A549 (cell line): ENCODE measurements around the gene INPP5A. TPM values are rescaled to one million over a fixed set of nuclear protein-coding genes. Genes with fewer than 3 reads are reported as not detected.

Experiments used
- ATAC-seq, 2 experiments: fragments of 200-7000 bp in 1 of 2; fragments of >200 bp in 1 of 2; cut with Nextera tagmentation in 1 of 2; cut with Tn5 transposase in 1 of 2; 3 replicates each; pipeline versions ENCODE4 v1.8.0 to v1.9.1; 2018 to 2020; ENCODE audit warnings: mild to moderate bottlenecking in 1 of 2, moderate library complexity in 1 of 2
- CTCF ChIA-PET: fragments of 300-600 bp; sonication (Branson Sonifier 250); formaldehyde crosslinking; extraction: SDS; loops from one replicate; lab custom pipeline; 2021; ENCODE audit warnings: antibody characterized with exemption, inconsistent platforms; lab: Yijun Ruan, JAX
- POLR2A ChIA-PET: fragments of 350-600 bp; formaldehyde crosslinking; extraction: SDS; loops from one replicate; lab custom pipeline; 2021; ENCODE audit warnings: antibody characterized with exemption, inconsistent platforms; lab: Yijun Ruan, JAX
- DNase-seq, 2 experiments: peaks; one replicate each; pipeline versions ENCODE4 v3.0.0 to v3.0.0-alpha.2; 2011 to 2016; ENCODE audit warnings: low read depth in 1 of 2, low spot score in 1 of 2
- FAIRE-seq: peaks from 2 replicates; lab custom pipeline; 2011; peaks lifted over from hg19 to GRCh38; lab: Jason Lieb, UNC
- H3K27ac ChIP-seq, 2 experiments: fragments of >200 bp; sonication (Bioruptor Twin); formaldehyde crosslinking; 3 replicates each; pipeline ENCODE4 v1.5.1; 2016 to 2017
- H3K4me1 ChIP-seq: fragments of >200 bp; sonication (Bioruptor Twin); formaldehyde crosslinking; 3 replicates; pipeline ENCODE4 v1.6.1; 2016
- H3K4me2 ChIP-seq: fragments of >200 bp; sonication (Bioruptor Twin); formaldehyde crosslinking; 3 replicates; pipeline ENCODE4 v1.6.1; 2016
- H3K4me3 ChIP-seq: fragments of >200 bp; sonication (Bioruptor Twin); formaldehyde crosslinking; 3 replicates; pipeline ENCODE4 v1.5.1; 2016
- H3K9me3 ChIP-seq: fragments of >200 bp; sonication (Bioruptor Twin); formaldehyde crosslinking; 3 replicates; pipeline ENCODE4 v1.6.1; 2016
- CBX2 ChIP-seq: fragments of 200-600 bp; sonication (generic); IDR thresholded peaks from 2 replicates; pipeline ENCODE4 v1.6.1; 2016; ENCODE audit warnings: low read depth, mild to moderate bottlenecking, borderline replicate concordance
- CEBPB ChIP-seq, 2 experiments: fragments of >200 bp in 1 of 2; sonication (Bioruptor Twin) in 1 of 2; formaldehyde crosslinking in 1 of 2; IDR thresholded peaks; 2 replicates each; pipeline ENCODE4 v1.6.1; 2012 to 2016
- CHD2 ChIP-seq: fragments of 150-350 bp; IDR thresholded peaks from 2 replicates; pipeline ENCODE4 v1.6.1; 2014; ENCODE audit warnings: low read length; ENCODE audit not compliant: partially characterized antibody
- EP300 ChIP-seq, 2 experiments: fragments of >200 bp; sonication (Bioruptor Twin); formaldehyde crosslinking; IDR thresholded peaks; 2 replicates in 1 of 2; 3 replicates in 1 of 2; pipeline ENCODE4 v1.6.1; 2016 to 2017
- FOSL2 ChIP-seq, 2 experiments: fragments of 450-650 bp in 1 of 2; fragments of >200 bp in 1 of 2; sonication (Bioruptor Twin) in 1 of 2; formaldehyde crosslinking; IDR thresholded peaks; 2 replicates each; pipeline versions ENCODE4 v1.5.0 to v1.6.1; 2016 to 2020; ENCODE audit warnings: mild to moderate bottlenecking in 1 of 2, moderate library complexity in 1 of 2
- GATA3 ChIP-seq: IDR thresholded peaks from 2 replicates; pipeline ENCODE4 v1.6.1; 2012; ENCODE audit warnings: borderline replicate concordance
- HDAC2 ChIP-seq: fragments of 200-600 bp; sonication (generic); IDR thresholded peaks from 2 replicates; pipeline ENCODE4 v1.6.1; 2016
- JUNB ChIP-seq: fragments of >200 bp; sonication (Bioruptor Twin); formaldehyde crosslinking; IDR thresholded peaks from 2 replicates; pipeline ENCODE4 v1.6.1; 2016
- POLR2A ChIP-seq: IDR thresholded peaks from 2 replicates; pipeline ENCODE4 v1.6.1; 2012; ENCODE audit warnings: mild to moderate bottlenecking, low read length
- RAD21 ChIP-seq, 2 experiments: fragments of >200 bp in 1 of 2; sonication (Bioruptor Twin) in 1 of 2; formaldehyde crosslinking in 1 of 2; IDR thresholded peaks in 1 of 2; conservative IDR thresholded peaks in 1 of 2; 2 replicates in 1 of 2; 3 replicates in 1 of 2; pipeline ENCODE4 v1.6.1; 2012 to 2018; ENCODE audit warnings: inconsistent platforms in 1 of 2
- SREBF2 ChIP-seq: fragments of 450-650 bp; IDR thresholded peaks from 2 replicates; pipeline ENCODE4 v1.6.1; 2014; ENCODE audit warnings: mild to moderate bottlenecking, moderate library complexity
- ZFP36 ChIP-seq: fragments of 450-650 bp; IDR thresholded peaks from 2 replicates; pipeline ENCODE4 v1.6.1; 2014; ENCODE audit warnings: borderline replicate concordance; ENCODE audit not compliant: partially characterized antibody
- ZSCAN20 ChIP-seq: fragments of 250-450 bp; sonication (Bioruptor Pico); IDR thresholded peaks from 2 replicates; pipeline ENCODE4 v1.8.0; 2022; ENCODE audit warnings: mild to moderate bottlenecking, moderate library complexity
- WGBS: methylation state at CpG from one replicate; pipeline ENCODE4 v1.1.6; 2017; ENCODE audit errors: missing lambda C conversion rate; 5-methylcytosine and 5-hydroxymethylcytosine counted together
- polyA plus RNA-seq, 4 experiments: library from polyadenylated mRNA; depleted of rRNA in 3 of 4; stranded (reverse); fragments of >200 nt; fragmentation: RNase III in 1 of 4; extraction: RNeasy Plus Mini Kit Qiagen cat#74134 plus additional on column Dnase treatment in 1 of 4; gene quantifications; 2 replicates in 3 of 4; 3 replicates in 1 of 4; pipeline ENCODE4 v1.2.3, GENCODE V29; 2011 to 2017
- TF ChIP-seq, protein P1 (sequence below): IDR thresholded peaks from 2 replicates; pipeline ENCODE4 v1.6.1; 2012
- TF ChIP-seq, protein P2 (sequence below): fragments of >200 bp; sonication (Bioruptor Twin); formaldehyde crosslinking; IDR thresholded peaks from 3 replicates; pipeline ENCODE4 v1.6.1; 2016

The INPP5A gene
- polyA plus RNA-seq, 2 of the 4 experiments (the other 2 are of a cell fraction), result 13.7 to 15.1 TPM

DNA sequence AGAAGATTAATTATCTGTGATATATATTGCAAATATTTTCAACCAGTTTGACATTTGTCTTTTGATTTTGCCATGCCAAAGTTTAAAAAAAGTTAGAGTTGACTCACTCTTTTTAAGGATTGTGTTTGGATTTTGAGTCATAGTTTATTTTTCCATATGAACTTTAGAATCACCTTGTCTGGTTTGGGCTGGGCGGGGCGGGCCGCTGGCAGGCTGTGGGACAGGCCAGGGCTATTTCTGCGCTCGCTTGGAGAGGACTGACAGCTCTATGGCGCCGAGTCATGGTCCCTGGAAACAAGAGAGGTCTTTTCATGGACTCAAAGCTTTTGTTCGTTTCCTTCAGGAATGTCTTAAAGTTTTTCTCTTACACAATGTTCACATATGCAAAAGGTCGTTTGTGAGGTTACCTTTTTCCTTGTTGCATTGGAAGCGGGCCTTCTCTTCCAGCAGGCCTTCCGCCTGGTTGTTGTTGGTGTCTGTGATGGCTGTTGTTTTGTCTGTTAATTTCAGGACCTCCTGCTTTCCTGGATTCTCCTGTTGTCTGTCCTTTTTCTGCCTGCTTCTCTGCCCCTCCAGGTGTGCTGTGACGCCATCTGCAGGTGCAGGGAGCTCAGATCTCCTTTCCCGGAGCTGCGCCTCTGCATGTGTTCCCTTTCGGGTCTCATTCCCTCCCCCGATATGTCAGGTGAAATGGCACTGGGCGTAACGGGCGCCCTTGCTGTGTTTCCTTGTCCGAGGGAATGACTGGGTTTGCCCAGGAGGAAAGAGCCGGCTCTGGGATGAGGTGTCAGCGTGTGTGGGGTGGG, 53.8 kb downstream of the INPP5A start:
- DNase-seq (peak; percentile 63 to 74), ATAC-seq (peak; percentile 81 to 92), FAIRE-seq (no peak)
- Histone ChIP-seq H3K27ac (peak overlapping the region; percentile 37 to 77; a peak in 4 of 6 replicates), H3K9me3 (no peaks in the 10 kb centered on the region), H3K4me2 (peak overlapping the region; percentile 74), H3K4me1 (peaks cover 27% of the 10 kb centered on the region), H3K4me3 (no peak overlapping the region)
- 48% methylated on average over 22 of the region's 22 CpGs for WGBS
- ChIA-PET POLR2A (no interaction called here), CTCF (interaction anchor here (0.7 to 3.1 kb wide), 4 partner anchors 39 to 132 kb away, joined by 3 to 10 read pairs (median 3); no protein-coding TSS in a partner anchor)
- TF ChIP-seq ZSCAN20 (CRISPR knock-in tag) (no peak), ZFP36 (no peak), FOSL2 (IDR thresholded peaks at IDR 0.05) (peak; percentile 65), FOSL2 (CRISPR knock-in tag; IDR thresholded peaks at IDR 0.05) (peak; percentile 70), SREBF2 (no peak), CEBPB (IDR thresholded peaks at IDR 0.05) (no peak), JUNB (peak; percentile 75), EP300 (IDR thresholded peaks at IDR 0.05) (no peak), RAD21 (conservative IDR thresholded peaks at IDR 0.05 in 1 of 2, IDR thresholded peaks at IDR 0.05 in 1 of 2) (0 out of 5 replicates have a peak, but pooled peaks of 1 of the 2 experiments have one; percentile 18), CBX2 (no peak), HDAC2 (no peak), GATA3 (peak; percentile 15; the same call in 1 of the 2 replicates), CHD2 (no peak)
- TF ChIP-seq, protein P1, sequence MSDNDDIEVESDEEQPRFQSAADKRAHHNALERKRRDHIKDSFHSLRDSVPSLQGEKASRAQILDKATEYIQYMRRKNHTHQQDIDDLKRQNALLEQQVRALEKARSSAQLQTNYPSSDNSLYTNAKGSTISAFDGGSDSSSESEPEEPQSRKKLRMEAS, result 0 out of 2 replicates have a peak, but pooled peaks have one; percentile 12

DNA sequence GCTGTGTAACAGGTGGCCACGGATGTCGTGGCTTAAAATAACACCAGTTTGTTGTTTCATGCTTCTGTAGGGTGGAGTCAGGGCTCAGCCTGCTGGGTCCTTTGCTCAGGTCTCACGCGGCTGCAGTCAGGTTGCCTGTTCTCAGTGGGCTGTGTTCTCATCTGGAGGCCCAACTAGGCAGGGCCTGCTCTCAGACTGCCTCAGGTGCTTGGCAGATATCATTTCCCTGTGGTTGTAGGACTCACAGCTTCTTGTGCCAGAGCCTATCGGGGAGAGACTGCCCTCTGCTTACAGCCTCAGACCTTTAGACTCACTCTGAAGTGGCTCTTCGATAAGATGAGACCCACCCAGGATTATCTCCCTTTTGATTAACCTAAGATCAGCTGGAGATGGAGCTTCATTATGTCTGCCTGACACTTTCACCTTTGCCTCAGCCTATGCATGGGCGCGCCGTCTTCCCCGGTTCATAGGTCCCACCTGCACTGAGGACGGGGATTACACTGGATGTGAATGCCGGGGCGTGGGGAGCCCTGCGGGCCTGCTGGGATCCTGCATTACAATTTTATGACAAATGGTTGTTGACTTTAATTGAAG, 55.3 kb downstream of the INPP5A start:
- DNase-seq, result no peak
- POLR2A ChIA-PET, result no interaction called here
- no peak for ATAC-seq

DNA sequence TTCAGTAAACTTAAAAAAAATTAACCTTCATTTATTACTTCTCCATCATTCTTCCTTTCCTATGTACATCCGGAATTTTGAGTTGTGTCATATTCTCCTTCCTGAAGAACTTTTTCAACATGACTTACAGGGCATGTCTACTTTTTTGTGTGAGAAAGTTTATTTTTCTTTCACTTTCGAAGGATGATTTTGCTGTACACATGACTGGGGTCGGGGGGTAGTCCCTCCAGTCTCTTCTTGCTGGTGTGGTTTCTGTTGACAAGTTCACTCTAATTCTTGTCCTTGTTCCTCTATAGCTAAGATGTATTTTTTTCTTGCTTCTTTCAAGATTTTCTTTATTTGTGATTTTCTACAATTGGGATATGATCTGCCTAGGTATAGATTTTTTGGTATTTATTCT, 55.8 kb downstream of the INPP5A start:
- TF ChIP-seq, protein P2, sequence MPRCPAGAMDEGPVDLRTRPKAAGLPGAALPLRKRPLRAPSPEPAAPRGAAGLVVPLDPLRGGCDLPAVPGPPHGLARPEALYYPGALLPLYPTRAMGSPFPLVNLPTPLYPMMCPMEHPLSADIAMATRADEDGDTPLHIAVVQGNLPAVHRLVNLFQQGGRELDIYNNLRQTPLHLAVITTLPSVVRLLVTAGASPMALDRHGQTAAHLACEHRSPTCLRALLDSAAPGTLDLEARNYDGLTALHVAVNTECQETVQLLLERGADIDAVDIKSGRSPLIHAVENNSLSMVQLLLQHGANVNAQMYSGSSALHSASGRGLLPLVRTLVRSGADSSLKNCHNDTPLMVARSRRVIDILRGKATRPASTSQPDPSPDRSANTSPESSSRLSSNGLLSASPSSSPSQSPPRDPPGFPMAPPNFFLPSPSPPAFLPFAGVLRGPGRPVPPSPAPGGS, result no peak
- Histone ChIP-seq H3K4me2 (no peak overlapping the region), H3K4me3 (no peak overlapping the region), H3K9me3 (no peaks in the 10 kb centered on the region), H3K4me1 (peaks cover 27% of the 10 kb centered on the region), H3K27ac (no peak overlapping the region)
- DNase-seq (no peak), FAIRE-seq (no peak), ATAC-seq (no peak)
- ChIA-PET CTCF (interaction anchor here (0.7 to 3.1 kb wide), 2 partner anchors 134 to 664 kb away, joined by 3 to 10 read pairs; no protein-coding TSS in a partner anchor), POLR2A (no interaction called here)
- 87% methylated on average over 3 of the region's 3 CpGs for WGBS

More for the DNA sequence above, 55.3 kb downstream of the INPP5A start:
- CTCF ChIA-PET, result interaction anchor here (0.7 to 3.1 kb wide), 2 partner anchors 134 to 665 kb away, joined by 3 to 10 read pairs; no protein-coding TSS in a partner anchor
- 93% methylated on average over 14 of the region's 14 CpGs for WGBS
- Histone ChIP-seq H3K9me3 (no peaks in the 10 kb centered on the region), H3K4me3 (no peak overlapping the region), H3K27ac (peak overlapping the region in 1 of 2 experiments; percentile 42; a peak in 1 of 6 replicates), H3K4me1 (peaks cover 27% of the 10 kb centered on the region)
- FAIRE-seq, result no peak
- no peak for TF ChIP-seq POLR2A
- TF ChIP-seq, all 56 proteins: peak for 0
- no peak overlapping the region for H3K4me2 ChIP-seq
